Stimulated activated CD4-positive, alpha-beta T cell treated with anti-CD3 and anti-CD28 coated beads, Interleukin-12 subunit alpha, Interleukin-12 subunit beta, amount 100 ng/mL, for 48 hours (primary cell): ENCODE measurements around the gene ACE.
A peak's percentile ranks its signal among the peaks of the same experiment; 100 is the strongest.

Experiments
- DNase-seq, 3 donors: peaks; one replicate each; pipeline ENCODE4 v3.0.0-alpha.2; 2020; ENCODE audit warnings: low read depth in 2 of 3, low spot score in 1 of 3

ACE gene

DNA sequence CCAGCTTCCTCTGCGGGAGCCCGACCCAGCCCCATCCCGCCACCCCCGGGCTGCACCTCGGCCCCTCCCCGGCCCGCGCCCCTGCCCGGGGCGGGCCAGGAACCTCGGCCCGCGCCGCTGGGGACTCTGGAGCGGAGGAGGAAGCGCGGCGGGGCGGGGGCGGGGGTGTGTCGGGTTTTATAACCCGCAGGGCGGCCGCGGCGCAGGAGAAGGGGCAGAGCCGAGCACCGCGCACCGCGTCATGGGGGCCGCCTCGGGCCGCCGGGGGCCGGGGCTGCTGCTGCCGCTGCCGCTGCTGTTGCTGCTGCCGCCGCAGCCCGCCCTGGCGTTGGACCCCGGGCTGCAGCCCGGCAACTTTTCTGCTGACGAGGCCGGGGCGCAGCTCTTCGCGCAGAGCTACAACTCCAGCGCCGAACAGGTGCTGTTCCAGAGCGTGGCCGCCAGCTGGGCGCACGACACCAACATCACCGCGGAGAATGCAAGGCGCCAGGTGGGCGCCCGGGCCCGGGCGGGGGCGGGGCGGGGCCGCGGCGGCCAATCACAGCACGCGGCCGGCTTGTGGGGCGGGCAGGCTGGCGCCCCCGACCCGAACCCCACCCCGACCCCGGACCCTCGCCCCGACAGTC lies at the start of gene ACE:
TSS of gene ACE (plus strand) at position 208 of the 626 bp plus-strand sequence. CDS start at position 242, 34 bp downstream.
- DNase-seq, result peak in 1 of 3 donors; percentile 9

DNA sequence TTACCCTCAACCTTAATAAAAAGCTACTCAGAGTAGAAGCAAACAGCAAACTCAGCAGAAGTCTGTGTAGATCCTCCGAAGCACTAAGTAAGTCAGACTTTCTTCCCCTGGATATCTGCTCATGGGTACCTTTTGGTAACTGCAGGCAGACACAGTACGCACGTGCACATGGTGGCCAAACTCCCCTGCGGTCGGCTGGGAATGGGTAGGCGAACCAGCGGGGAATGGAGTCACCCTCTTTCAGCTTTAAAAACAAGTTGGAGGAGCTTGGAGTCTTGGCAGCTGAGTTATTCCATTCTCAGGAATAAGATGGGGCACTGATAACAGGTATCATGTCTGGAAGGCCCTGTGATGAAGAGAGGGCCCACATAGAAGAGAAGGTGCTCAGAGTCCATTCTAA lies 47.1 kb upstream of the ACE start:
- no peak for DNase-seq

DNA sequence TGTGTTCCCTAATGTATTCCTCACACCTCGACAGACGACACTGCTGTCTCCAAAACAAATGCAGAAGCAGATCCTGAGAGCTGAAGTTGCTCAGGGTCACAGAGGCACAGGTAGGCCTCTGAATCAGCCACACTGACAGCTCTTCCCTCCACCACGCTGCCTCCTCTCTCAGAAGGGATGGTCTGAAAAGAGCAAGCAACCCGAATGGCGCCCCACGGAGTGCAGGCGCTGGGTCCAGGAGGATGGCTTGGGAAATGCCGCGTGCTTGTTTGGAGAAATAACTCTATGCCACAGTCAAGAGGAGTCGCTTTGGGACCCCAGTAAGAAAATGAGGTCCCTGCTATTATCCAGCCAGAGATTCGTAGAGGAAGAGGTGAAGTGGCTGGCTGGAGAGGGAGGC lies 46.6 kb upstream of the ACE start:
- DNase-seq, result no peak

DNA sequence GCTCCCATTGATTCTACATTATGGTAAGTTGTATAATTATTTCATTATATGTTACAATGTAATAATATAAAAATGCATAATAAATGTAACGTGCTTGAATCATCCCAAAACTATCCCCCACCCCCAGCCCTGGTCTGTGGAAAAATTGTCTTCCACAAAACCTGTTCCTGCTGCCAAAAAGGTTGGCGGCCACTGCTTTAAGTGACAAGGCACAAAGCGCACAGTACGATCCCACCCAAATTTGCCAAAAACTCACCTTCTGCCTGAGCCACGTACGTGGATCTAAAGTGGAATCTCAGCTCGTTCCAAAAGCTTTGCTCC lies 45.3 kb upstream of the ACE start:
- DNase-seq, result no peak

DNA sequence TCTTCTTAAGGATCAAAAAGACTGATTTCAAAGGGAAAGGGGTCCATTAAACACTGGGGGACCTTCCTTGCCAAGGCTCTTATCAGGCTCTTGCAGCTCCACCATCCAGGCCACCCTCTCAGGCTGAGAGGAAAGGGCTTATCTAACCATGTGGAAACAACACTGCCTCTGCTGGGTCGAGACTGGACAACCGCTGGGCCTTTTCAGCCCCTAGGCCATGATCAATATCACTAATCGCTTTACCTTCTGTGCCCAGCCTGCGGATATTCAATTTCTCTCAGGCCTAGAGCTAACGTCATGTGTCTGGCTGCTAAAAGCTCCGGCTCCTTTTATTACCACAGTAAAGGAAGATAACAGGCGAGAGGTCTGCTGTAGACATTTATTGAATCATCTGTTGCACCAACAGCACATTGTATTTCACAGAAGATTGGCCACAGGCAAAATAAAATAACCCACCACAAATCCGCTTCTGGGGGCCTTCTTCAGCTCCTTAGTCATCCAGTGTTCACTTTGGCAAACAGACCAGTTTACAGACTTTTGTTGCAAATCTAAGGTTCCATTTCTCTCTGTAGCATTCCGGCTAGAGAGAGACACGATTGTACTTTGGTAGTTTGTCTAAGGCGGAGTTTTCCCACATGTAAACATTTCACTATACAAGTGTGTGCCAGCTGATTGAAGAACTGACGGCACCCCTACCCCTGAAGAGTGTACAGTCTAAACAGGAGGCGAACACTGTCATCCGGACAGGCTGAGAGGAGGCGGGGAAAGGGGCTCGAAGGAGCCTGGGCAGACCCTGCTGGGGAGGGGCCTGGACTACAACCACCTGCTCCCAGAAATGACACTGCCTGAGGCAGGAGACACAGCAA lies 44.7 kb upstream of the ACE start:
- DNase-seq, result no peak

DNA sequence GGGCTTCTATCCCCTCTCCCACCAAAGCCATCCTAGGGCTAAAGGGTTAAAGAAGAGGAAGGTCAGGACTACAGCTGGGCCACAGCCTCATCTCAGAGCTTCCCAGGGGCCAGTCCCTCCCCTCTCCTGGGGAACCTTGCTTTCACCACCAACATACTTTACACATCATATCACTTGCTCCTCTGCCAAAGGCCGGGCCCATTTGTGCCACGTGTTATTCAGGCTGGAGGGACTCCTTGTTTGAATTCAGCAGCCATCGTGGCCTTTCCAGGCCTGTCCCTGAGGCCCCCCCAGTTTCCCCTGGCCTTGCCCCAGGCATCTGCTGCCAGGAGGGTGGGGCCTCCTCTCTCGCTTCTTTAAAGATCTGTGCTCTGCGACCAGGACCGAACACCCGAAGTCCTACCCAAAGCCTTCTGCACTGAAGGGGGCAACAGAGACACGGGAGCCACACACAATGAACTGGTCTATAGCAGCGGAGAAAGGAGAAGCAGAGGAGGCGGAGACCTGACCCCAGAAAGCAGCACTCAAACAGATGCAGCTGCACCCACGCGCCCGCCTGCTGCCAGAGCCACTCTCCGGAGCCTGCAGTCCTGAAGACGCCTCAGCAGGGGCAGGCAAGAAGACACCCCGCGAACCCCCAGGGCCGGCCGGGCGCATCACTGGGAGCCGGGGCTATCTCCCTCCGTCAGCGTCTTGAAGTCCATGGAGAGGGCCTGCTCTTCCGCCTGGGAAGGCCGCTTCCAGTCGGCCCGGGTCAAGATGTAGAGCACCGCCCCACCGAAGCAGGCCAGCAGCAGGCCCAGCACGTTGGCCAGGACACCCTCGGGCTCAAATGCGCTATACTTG lies 42.9 kb upstream of the ACE start:
- no peak for DNase-seq

DNA sequence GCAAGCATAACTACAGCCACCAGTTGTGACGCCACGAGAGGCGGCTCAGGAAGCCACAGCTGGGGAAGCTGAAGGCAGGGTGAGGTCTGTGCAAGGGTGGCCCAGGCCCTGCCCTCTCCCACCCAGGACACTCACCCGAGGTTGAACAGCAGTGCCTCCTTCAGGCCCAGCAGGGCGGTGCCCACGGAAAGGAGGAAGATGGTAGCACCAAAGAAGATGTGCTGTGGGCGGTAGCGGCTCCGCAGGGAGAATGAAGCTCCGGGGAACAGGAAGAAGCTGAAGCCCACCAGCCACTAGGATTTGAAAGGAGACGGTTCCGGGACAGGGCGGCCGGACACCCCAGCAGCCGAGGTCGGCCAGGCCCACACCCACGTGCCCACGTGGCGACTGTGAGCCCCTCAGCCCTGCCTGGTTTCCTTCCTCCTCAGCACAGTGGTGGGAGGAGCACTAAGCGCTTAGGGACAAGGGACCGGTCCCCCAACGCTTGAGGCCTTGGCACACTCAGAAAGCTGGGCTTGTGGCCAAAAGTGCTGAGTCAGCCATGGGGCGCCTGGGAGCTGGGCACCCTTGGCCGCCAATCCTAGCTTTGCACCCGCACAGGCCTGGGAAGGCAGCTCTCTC lies 41.8 kb upstream of the ACE start:
- DNase-seq, result no peak

DNA sequence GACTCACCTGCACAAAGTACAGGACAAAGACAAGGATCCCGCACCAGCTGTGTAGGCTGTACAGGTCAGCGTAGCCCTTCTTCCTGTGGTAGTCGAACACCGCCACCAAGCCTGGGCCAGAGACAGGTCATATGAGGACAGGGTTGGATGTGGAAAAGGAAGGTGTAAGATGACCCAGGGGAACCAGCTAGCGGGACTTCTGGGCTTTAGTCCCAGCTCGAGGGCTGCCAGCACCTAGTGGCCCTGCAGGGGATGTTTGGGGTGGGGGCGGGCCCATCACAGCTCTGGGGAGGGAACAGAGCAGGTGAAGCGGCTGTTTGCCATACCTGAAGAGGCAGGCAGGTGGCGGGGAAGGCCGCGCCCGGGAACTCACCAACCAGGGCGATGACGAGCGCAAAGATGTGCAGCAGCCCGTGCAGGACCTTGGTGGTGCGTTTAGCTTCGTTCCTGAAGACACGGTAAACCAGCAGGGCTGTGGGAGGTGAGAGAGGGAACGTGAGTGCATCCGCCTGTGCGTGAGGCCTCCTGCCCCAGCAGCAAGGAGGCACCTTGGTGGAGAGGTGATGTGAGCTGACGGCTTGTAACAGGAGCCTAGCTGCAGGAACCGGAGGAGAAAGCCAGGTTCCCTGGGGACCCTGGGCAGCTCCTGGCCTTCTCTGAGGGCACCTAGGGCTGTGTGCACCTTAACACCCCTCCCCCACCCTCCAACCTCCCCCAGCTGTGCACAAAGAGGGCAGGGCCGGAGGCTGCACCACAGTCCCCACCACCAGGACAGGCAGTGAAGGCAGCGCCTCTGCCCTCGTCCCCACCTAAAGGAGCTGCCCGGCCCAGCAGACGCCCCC lies 41.0 kb upstream of the ACE start:
- no peak for DNase-seq

DNA sequence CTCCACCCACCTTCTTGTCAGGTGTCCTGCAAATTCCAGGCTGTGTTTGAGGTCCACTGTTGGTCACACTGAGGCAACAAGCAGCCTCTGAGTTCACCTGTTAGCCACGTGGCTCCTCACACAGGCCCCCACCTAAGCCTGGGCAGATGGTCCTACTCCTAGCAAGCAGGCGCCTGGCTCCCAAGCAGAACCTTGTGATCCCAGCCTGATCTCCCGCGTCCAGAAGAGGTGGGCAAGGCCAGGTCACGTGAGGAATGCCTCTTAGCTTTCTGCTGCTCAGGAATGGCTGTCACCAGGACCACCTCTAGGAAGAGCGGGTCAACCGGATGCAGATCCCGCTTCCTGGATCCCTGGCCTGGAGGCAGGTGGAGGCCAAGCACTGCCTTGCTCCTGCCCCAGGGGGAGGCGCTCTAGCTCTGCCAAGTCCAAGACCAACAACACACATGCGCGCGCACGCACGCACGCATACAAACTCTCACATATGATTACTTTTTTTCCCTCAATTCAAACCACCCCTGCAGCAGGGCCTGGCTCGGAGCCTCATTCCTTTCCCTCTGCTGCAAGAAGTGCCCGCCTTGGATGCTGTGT lies 40.2 kb upstream of the ACE start:
- no peak for DNase-seq

DNA sequence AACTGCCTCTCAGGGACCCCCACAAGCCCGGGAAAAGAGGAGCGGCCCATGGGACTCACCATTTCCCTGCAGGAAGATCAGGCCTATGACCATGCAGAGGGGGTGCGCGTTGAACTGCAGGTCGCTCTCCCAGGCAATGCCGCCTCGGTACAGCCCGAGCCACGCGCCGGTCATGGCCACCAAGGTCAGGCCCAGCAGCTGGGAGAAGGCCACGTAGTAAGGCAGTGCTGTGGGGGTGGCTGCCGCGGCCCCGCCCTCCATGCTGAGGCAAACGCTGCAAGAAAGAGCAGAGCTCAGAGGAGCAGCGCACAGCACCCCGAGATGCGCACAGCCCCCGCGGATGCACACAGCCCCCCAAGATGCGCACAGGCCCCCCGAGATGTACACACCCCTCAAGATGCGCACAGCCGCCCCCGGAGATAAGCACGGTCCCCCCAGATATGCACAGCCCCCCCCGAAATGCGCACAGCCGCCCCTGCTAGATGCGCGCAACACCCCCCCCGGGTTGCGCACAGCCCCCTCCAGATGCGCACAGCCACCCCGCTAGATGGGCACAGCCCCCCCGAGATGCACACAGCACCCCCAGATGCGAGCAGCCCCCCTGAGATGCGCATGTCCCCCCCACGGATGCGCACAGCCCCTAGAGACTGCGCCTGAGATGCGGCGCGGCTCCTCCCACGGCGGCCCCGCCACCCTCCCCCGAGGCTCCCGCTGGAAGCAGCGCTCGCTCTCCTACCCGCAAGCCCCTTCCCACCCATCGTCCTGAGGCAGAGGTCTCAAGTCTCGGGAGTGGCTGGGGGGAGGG lies 39.4 kb upstream of the ACE start:
- no peak for DNase-seq

DNA sequence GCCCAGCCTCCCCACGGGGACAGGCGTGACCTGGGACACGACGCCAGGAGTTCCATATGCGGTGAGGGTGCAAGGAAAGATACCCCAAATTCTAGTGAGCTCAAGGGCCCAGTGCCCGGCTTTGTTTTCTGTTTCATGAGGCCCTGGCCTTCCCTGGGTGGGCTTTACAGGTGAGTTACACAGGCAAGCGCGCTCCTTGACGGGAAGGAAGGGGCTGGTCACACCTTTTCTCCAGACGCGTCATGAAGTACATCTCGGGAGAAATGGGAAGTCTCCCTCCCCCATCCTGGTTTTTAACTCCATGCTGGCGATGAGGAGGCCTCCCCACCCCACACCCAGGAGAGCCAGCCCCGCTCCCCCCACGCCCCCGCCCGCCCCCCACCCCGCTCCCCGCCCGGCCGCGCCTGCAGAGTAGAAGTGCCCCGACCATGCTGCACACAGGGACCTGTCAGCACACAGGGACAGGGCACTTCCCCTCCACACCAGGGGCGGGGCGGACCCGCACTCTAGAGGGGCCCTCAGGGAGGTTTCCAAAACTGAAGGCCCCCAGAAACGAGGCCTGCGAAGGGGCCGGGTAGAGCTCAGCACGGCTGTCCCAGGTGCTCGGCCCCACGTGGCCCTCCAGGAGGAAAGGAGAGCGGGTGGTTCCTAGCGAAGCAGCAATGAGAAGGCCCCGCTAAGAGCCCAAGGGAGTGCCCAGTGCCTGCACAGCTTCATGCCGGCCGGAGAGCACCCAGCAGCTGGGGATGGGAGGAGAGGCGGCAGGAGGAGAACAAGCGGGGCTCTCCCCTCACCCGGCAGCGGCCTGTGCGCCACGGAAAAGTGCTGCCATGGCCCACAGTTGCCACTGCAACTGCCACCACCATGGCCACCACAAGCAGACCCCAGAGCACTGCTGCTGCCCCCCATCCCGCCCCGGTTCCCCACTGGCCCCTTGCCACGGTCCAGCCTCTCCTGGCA lies 38.5 kb upstream of the ACE start:
- DNase-seq, result no peak

DNA sequence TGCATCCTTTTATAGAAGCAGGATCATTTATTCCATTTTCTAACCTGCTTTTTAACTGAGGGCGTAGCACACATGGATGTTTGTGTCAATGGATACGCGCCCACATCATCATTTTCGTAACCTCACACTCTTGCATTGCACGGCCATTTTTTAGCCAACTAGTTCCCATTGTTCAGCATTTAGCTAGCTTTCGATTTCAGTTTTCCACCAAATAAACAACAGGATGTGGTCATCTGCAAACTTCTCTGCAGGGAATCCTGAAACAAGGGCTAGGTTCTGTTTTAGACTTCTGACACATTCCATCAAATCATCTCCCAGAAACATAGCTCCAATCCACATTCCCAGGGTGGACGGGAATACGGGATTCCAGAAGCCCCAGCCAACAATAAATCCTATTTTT lies 37.2 kb upstream of the ACE start:
- no peak for DNase-seq

DNA sequence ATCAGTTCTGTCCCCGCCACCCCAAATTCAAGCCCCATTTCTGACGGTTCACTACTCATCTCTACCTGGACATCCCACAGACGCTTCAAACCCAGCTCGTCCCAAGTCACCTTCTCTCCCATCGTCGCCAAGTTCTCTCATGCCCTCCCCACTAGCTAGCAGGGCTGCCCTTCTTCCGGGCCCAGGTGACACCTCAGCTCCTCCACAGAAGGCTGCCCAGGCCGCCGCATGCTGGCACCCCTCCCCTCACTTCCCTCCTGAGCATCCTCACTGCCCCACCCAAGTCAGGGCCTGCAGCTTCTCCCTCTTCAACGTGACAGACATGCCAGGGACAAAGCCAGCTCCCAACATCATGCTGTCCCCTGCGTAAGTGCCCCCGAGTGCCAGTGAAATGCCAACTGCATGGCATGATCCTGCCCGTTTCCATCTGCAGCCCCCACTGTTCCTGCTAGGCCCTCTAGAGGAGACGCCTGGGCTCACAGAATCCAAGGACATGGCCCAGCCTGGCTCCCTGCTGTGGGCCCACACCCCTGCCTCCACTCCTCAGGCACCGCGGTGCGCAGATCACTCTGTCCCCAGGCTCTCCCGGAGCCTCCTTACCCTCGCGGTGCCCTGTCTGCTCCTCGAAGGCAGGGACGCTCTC lies 36.6 kb upstream of the ACE start:
- no peak for DNase-seq

DNA sequence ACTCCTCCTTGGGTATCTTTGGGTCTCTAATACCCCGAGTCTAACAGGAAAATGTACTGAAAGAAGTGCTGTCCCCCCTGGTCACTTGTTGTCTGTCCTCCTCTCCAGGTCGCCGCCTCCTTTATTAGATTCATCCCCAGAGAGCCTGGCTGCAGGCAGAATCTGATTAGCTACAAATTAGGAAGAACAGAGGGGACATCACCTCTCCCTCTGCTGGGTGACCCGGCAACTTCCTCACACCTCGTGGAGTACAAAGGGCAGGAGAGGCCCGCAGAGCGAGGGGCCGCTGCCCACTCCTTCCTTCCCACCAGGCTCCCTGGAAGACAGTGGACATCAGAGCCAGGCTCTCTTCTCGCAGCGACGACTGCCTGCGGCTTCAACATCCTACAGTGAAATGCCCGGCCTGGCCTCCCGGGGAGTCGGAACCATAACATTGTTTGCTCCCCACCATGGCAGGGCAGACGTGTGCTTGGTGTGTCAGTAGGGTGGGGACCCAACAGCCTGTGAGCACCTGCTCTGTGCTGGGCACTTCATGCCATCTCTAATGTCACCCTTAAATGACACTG lies 36.0 kb upstream of the ACE start:
- DNase-seq, result no peak

DNA sequence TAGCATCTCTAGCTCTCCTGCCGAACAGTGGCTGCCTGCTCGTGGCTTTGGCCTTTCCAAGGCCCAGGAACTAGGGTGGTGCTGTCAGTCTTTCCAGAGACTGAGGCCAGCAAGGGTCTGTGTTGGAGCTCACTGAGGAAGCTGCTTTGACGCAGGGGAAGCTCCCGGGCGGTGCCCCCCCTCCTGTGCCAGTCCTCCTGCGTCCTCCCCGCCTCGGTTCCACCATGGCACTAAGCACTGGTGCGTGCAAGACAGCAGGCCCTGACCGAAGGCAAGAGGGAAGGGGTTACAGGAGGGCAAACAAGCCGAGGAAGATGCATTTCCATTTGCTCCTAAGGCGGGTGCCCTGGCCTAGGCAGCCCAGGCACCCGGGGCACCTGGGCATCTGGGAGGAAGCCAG lies 35.2 kb upstream of the ACE start:
- no peak for DNase-seq

DNA sequence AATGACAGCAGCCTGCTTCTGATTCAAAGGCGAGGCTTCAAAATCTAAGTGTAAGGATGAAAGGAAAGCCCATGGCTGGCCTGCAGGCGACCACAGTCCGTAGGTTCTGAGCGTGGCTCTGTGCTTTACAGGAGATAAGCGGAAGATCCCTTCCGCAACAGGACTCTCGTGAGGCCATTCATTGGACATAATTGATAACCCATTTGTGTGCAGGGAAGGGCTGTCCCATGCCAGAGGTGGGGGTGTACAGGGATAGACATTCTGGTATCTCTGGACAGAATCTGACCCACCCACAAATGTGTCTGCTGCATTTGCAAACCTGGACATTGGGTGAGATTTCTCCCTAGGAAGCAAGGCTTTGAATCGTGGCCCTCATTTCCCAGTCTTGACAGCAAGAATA lies 34.8 kb upstream of the ACE start:
- no peak for DNase-seq

DNA sequence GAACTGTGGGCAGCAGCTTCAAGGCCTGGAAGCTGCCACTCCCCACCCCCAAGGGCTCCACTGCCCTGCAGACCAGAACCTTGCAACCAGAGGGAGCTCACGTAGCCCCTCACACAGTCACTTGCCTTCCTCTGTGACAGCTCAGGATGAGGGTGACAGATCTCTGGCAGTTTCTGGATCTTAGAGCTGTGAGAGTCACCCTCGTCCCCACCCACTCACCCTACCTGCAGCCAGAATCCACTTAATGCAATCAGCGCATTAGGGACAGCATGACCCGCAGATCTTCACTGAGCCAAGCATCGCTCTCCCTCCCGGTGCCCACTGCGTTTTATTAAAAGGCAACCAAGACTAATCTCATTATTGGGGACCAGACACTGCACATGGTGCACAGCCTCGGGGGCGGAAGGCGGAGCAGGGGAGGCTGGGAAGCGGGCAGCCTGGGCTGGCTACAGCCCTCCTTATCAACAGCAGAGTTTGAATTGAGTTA lies 34.3 kb upstream of the ACE start:
- no peak for DNase-seq
